Liver (tissue), 3 donors: ENCODE data around the gene LMX1B.

Experiments
- EGR1 ChIP-seq, 2 donors: IDR thresholded peaks; 2 replicates each; pipeline ENCODE4 v1.6.1; 2016 to 2018; ENCODE audit warnings: antibody characterized with exemption in 2 of 2, low read depth in 2 of 2
- GABPA ChIP-seq, 2 donors: IDR thresholded peaks in 1 of 2; conservative IDR thresholded peaks in 1 of 2; 2 replicates each; pipeline ENCODE4 v1.6.1; 2016; ENCODE audit warnings: antibody characterized with exemption in 2 of 2, mild to moderate bottlenecking in 1 of 2, moderate library complexity in 1 of 2
- HNF4A ChIP-seq, 2 donors: conservative IDR thresholded peaks; 2 replicates each; pipeline ENCODE4 v1.6.1; 2016; ENCODE audit warnings: antibody characterized with exemption in 2 of 2, mild to moderate bottlenecking in 2 of 2
- HNF4G ChIP-seq: IDR thresholded peaks from 2 replicates; pipeline ENCODE4 v1.6.1; 2016; ENCODE audit warnings: antibody characterized with exemption
- NR2F2 ChIP-seq: IDR thresholded peaks from 2 replicates; pipeline ENCODE4 v1.6.1; 2016; ENCODE audit warnings: antibody characterized with exemption
- RAD21 ChIP-seq, 2 donors: IDR thresholded peaks; 2 replicates each; pipeline ENCODE4 v1.6.1; 2016; ENCODE audit warnings: antibody characterized with exemption in 2 of 2, mild to moderate bottlenecking in 2 of 2
- REST ChIP-seq: IDR thresholded peaks from 2 replicates; pipeline ENCODE4 v1.6.1; 2016; ENCODE audit warnings: antibody characterized with exemption, mild to moderate bottlenecking
- RXRA ChIP-seq, 2 donors: IDR thresholded peaks; 2 replicates each; pipeline ENCODE4 v1.6.1; 2017 to 2018; ENCODE audit warnings: antibody characterized with exemption in 2 of 2, mild to moderate bottlenecking in 1 of 2
- SP1 ChIP-seq: IDR thresholded peaks from 2 replicates; pipeline ENCODE4 v1.6.1; 2018; ENCODE audit warnings: antibody characterized with exemption, mild to moderate bottlenecking
- TAF1 ChIP-seq: conservative IDR thresholded peaks from 2 replicates; pipeline ENCODE4 v1.6.1; 2016; ENCODE audit warnings: antibody characterized with exemption, mild to moderate bottlenecking
- YY1 ChIP-seq: IDR thresholded peaks from 2 replicates; pipeline ENCODE4 v1.6.1; 2016; ENCODE audit warnings: antibody characterized with exemption, mild to moderate bottlenecking
- TF ChIP-seq, protein P1 (sequence below): fragments of 150-350 bp; IDR thresholded peaks from 2 replicates; pipeline ENCODE4 v1.5.1; 2017; ENCODE audit warnings: improper control_type of control experiment, low read depth, low read length; ENCODE audit not compliant: missing input control
- TF ChIP-seq, protein P2 (sequence below): IDR thresholded peaks from 2 replicates; pipeline ENCODE4 v1.6.1; 2016; ENCODE audit warnings: antibody characterized with exemption
- TF ChIP-seq, protein P3 (sequence below): IDR thresholded peaks from 2 replicates; pipeline ENCODE4 v1.6.1; 2016; ENCODE audit warnings: antibody characterized with exemption
- donor health status: healthy.
- donor health status: healthy.

DNA sequence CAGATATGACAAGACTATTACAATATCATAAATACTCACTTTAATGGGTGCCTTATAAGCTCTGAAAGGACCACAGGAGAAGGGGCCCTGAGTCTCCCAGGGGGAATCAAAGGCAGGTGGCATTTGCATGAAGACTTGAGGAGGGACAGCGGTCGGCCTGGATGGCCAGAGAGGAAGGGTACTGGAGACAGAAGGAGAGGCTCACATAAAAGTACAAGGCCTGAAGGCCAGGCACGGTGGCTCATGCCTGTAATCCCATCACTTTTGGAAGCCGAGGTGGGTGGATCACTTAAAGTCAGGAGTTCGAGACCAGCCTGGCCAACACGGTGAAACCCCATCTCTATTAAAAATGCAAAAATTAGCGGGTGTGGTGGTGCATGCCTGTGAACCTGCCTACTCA, 29.1 kb upstream of the LMX1B start:
- TF ChIP-seq RAD21 (IDR thresholded peaks at IDR 0.05) (no peak), RXRA (IDR thresholded peaks at IDR 0.05) (no peak), YY1 (no peak), EGR1 (IDR thresholded peaks at IDR 0.05; ENCODE audit: low read depth in 2 of 2) (no peak), TAF1 (no peak), HNF4A (conservative IDR thresholded peaks at IDR 0.05) (no peak), GABPA (IDR thresholded peaks at IDR 0.05 in 1 of 2, conservative IDR thresholded peaks at IDR 0.05 in 1 of 2) (no peak), REST (no peak), SP1 (no peak), NR2F2 (no peak), HNF4G (no peak)
- TF ChIP-seq, protein P1, sequence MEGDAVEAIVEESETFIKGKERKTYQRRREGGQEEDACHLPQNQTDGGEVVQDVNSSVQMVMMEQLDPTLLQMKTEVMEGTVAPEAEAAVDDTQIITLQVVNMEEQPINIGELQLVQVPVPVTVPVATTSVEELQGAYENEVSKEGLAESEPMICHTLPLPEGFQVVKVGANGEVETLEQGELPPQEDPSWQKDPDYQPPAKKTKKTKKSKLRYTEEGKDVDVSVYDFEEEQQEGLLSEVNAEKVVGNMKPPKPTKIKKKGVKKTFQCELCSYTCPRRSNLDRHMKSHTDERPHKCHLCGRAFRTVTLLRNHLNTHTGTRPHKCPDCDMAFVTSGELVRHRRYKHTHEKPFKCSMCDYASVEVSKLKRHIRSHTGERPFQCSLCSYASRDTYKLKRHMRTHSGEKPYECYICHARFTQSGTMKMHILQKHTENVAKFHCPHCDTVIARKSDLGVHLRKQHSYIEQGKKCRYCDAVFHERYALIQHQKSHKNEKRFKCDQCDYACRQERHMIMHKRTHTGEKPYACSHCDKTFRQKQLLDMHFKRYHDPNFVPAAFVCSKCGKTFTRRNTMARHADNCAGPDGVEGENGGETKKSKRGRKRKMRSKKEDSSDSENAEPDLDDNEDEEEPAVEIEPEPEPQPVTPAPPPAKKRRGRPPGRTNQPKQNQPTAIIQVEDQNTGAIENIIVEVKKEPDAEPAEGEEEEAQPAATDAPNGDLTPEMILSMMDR: no peak
- TF ChIP-seq, protein P2, sequence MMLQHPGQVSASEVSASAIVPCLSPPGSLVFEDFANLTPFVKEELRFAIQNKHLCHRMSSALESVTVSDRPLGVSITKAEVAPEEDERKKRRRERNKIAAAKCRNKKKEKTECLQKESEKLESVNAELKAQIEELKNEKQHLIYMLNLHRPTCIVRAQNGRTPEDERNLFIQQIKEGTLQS: no peak
- TF ChIP-seq, protein P3, sequence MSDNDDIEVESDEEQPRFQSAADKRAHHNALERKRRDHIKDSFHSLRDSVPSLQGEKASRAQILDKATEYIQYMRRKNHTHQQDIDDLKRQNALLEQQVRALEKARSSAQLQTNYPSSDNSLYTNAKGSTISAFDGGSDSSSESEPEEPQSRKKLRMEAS: no peak
